ENCODE data around the gene KCNA3. TPM values are rescaled to one million over a fixed set of nuclear protein-coding genes. Genes with fewer than 3 reads are reported as not detected.

The KCNA3 gene
- total and polyA plus RNA-seq, 9 of the 15 experiments (the other 6 are each of a cell fraction or from before 2014, with no cell fraction given) = not detected

GRCh38 chr1:110643879-110644472 is 30.8 kb downstream of the KCNA3 start:
- POLR2A ChIA-PET = interaction anchor here (1.2 kb wide), 1 partner anchor 14 kb away, joined by 3 read pairs; no protein-coding TSS in a partner anchor
- H3K36me3 ChIP-seq (ENCODE audit: control insufficient read depth, insufficient read depth, low read length) = no peaks in the 10 kb centered on the region
- no peaks in the 10 kb centered on the region for H4K20me1 ChIP-seq (replicated peaks; ENCODE audit: control insufficient read depth, insufficient read depth, low read length)
- no peak overlapping the region for H3K27ac ChIP-seq (ENCODE audit: extremely low read depth, low read depth, low read length)
- no peaks in the 10 kb centered on the region for H3K9me1 ChIP-seq (ENCODE audit: control insufficient read depth, insufficient read depth, low read length)
- DNase-seq (ENCODE audit: extremely low read depth in 1 of 4, low spot score in 3 of 4) = no peak
- H3K4me3 ChIP-seq = no peak overlapping the region
- peaks cover 3 to 5% of the 10 kb centered on the region in 2 experiments; a peak in 4 of 5 replicates for H3K27me3 ChIP-seq (ENCODE audit: control insufficient read depth in 2 of 2, insufficient read depth in 2 of 2, low read length in 2 of 2)
- H2AFZ ChIP-seq (ENCODE audit: low read depth, low read length) = no peak overlapping the region
- intact Hi-C loops (cut with micrococcal nuclease) = no loop called here
- H3K4me1 ChIP-seq (replicated peaks in 1 of 2; ENCODE audit: control insufficient read depth in 2 of 2, insufficient read depth in 2 of 2, low read length in 2 of 2) = no peaks in the 10 kb centered on the region
- FAIRE-seq = no peak
- in situ Hi-C loops (cut with MboI) = no loop called here
- CTCF ChIA-PET (ENCODE audit: low intra/inter-chr PET ratio) = no interaction called here
- no peak overlapping the region for H3K9ac ChIP-seq (ENCODE audit: insufficient read depth in 1 of 2, low read depth in 2 of 2, low read length in 2 of 2)
- no peaks in the 10 kb centered on the region for H3K79me2 ChIP-seq (ENCODE audit: control insufficient read depth, insufficient read depth, low read length)
- no TSS peak for BruUV-seq (replicated peaks)
- TF ChIP-seq SPI1 (IDR thresholded peaks at IDR 0.05; ENCODE audit: borderline replicate concordance, low read depth, low read length) (peak; percentile 56; the same call in 1 of the 2 replicates), RFX1 (IDR thresholded peaks at IDR 0.05) (peak; percentile 81), NKRF (IDR thresholded peaks at IDR 0.05; ENCODE audit: borderline replicate concordance) (no peak)
- H3K9me3 ChIP-seq (replicated peaks; ENCODE audit: control insufficient read depth, insufficient read depth, low read depth, low read length) = no peaks in the 10 kb centered on the region
- H3K4me2 ChIP-seq (ENCODE audit: insufficient read depth, low read length) = no peak overlapping the region
- no peak for ATAC-seq
- 0% methylated on average over 4 of the region's 4 CpGs for WGBS (ENCODE audit: insufficient coverage, low coverage, missing lambda C conversion rate)
